GM18951 (cell line): ENCODE data around the gene WDHD1.
A peak's percentile ranks its signal among the peaks of the same experiment; 100 is the strongest.
"Not testable (repeated sequence)": the region's sequence is repeated elsewhere in the genome, so short reads cannot be mapped to it uniquely, and the experiment has no call there.

Source experiments
- POLR2A ChIP-seq: IDR thresholded peaks from 4 replicates; pipeline ENCODE4 v1.6.1; 2011; ENCODE audit warnings: mild to moderate bottlenecking; ENCODE audit not compliant: insufficient read length, insufficient read depth; ENCODE audit errors: extremely low read depth
- in situ Hi-C: fragments of 300-500 bp; cut with MboI; formaldehyde crosslinking; loops from one replicate; pipeline ENCODE4 v1.12.0; 2022; ENCODE audit warnings: low sequenced_read_pairs, mixed read lengths, inconsistent platforms; ENCODE audit not compliant: unreplicated experiment

The WDHD1 gene

GRCh38 chr14:54922598-54922997, 104.3 kb downstream of the WDHD1 start:
- TF ChIP-seq POLR2A: no peak

GRCh38 chr14:54920052-54920451, 106.8 kb downstream of the WDHD1 start:
- no peak for TF ChIP-seq POLR2A
- in situ Hi-C loops: no loop called here

More at GRCh38 chr14:54922598-54922997, 104.3 kb downstream of the WDHD1 start:
- in situ Hi-C loops: no loop called here

DNA sequence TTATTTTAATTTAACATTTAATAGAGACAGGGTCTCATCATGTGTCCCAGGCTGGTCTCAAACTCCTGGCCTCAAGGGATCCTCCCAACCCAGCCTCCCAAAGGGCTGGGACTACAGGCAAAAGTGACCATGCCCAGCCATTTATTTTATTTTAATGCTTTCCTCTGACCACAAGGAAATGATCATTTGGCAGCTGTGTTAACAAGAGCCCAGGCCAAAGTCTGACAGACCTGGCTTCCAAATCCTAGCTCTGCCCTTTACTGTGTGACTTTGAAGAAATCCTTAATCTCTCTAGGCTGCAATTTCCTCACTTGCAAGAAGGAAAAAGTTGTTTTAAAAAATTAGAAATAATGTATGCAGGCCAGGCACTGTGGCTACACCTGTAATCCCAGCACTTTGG, 107.6 kb downstream of the WDHD1 start:
- no peak for TF ChIP-seq POLR2A
- in situ Hi-C loops: no loop called here

GRCh38 chr14:54918427-54918826, 108.5 kb downstream of the WDHD1 start:
- TF ChIP-seq POLR2A: no peak
- in situ Hi-C loops: no loop called here

GRCh38 chr14:54916101-54916500, 110.8 kb downstream of the WDHD1 start:
- in situ Hi-C loops: no loop called here
- no peak for TF ChIP-seq POLR2A

GRCh38 chr14:54909817-54910558, 116.9 kb downstream of the WDHD1 start:
- no peak for TF ChIP-seq POLR2A
- in situ Hi-C loops: no loop called here

- in situ Hi-C loops: not testable (repeated sequence)
These were observed 117.9 kb downstream of the WDHD1 start for GRCh38 chr14:54908973-54909372.

- no peak for TF ChIP-seq POLR2A
- in situ Hi-C loops: no loop called here
These were observed 118.7 kb downstream of the WDHD1 start for GRCh38 chr14:54908190-54908589.

DNA sequence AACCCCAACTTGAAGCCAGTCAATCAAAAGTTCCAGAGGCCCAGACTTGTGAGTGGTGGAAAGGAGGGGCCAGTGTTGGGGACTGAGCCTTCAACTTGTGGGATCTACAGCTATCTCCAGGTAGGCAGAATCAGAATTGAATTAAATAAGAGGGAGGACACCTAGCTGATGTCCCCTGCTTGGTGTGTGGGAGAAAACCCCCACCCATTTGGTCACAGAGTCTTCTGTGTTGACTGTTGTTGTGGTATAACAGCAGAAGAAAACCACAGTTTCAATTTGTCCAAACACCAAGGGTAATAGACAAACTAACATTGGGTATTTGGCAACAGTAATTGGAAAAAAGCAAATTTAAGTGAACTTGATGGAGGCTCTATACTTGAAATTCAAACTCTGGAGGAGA, 120.8 kb downstream of the WDHD1 start:
- in situ Hi-C loops: no loop called here
- TF ChIP-seq POLR2A: no peak

GRCh38 chr14:54902521-54903420, 124.1 kb downstream of the WDHD1 start, which contains the start of gene GCH1:
TSS of gene GCH1 (minus strand) at chr14:54902826. CDS start at chr14:54902663, 163 bp downstream.
- in situ Hi-C loops: no loop called here
- peak; percentile 99 for TF ChIP-seq POLR2A

- TF ChIP-seq POLR2A: no peak
- in situ Hi-C loops: no loop called here
These were observed 124.8 kb downstream of the WDHD1 start for GRCh38 chr14:54902143-54902520.

DNA sequence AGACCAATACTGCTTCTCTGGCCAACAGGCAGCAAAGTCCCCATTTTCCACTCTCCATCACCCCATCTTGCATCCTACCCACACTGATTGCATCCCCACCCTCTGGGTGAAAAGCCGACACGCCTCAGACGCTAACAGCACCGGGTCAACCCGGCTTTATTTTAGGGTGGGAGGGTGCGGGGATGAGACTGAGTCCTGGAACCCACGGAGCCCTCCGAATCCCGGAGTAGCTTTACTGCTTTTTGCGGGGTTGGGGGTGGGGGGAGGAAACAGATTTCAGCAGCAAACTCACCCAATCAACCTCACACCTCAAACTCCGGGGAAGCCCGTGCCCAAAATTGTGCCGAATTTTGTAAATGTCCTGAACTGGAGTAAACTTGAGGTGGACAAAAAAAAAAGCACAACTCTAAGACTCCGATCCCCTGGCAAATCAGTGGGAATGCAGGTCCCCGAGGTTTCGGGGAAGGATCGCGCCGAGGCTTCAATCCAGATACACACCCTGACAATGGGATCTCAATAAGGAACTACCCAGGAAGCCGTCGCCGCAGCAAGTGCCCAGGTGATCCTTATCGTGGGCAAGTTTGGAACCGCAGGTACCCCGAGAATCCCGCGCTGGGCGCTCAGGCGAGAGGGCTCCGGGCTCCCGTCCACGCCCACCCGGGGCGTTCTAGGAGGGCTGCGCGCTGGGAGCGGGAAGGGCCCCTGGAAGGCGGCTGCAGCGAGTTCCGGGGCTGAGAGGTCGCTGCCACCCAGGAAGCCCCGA, 125.3 kb downstream of the WDHD1 start:
- in situ Hi-C loops: no loop called here
- TF ChIP-seq POLR2A: no peak

- TF ChIP-seq POLR2A: no peak
- in situ Hi-C loops: no loop called here
These were observed 127.3 kb downstream of the WDHD1 start for GRCh38 chr14:54899573-54899972.

DNA sequence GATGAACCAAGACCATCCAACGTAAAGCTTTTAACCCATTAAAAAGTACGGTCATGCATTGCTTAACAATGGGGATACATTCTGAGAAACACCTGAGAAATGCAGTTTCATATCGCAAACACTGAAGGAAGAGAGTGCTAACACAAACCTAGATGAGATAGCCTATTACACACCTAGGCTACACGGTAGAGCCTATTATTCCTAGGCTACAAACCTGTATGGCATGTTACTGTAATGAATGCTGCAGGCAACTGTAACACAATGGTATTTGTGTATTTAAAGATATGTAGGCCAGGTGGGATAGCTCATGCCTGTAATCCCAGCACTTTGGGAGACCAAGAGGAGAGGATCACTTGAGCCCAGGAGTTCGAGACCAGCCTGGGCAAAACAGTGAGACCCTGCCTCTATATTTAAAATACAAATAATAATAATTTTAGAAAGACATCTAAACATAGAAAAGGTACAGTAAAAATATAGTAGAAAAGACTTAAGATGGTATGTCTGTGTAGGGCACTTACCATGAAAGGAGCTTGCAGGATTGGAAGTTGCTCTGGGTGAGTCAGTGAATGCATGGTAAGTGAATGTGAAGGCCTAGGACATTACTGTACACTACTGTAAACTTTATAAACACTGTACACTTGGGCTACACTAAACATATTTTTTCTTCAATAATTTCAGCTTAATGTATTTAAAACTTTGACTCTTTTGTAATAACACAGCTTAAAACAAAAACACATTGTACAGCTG, 128.9 kb downstream of the WDHD1 start:
- in situ Hi-C loops: not testable (repeated sequence)
